Colonic mucosa (tissue), 4 donors: ENCODE measurements around the gene ZYG11A. TPM values are rescaled to one million over a fixed set of nuclear protein-coding genes. Genes with fewer than 3 reads are reported as not detected.

Experiments used
- DNase-seq: peaks from one replicate; pipeline ENCODE4 v3.0.0-alpha.2; 2020
- H3K27ac ChIP-seq: fragments of 200-600 bp; one replicate; pipeline ENCODE4 v1.8.0; 2021
- H3K27me3 ChIP-seq: fragments of 200-600 bp; one replicate; pipeline ENCODE4 v1.8.0; 2021
- H3K36me3 ChIP-seq: fragments of 200-600 bp; one replicate; pipeline ENCODE4 v1.8.0; 2021
- H3K4me1 ChIP-seq: fragments of 200-600 bp; one replicate; pipeline ENCODE4 v1.8.0; 2021; ENCODE audit warnings: mild to moderate bottlenecking
- H3K4me3 ChIP-seq: fragments of 200-600 bp; one replicate; pipeline ENCODE4 v1.8.0; 2021
- H3K9ac ChIP-seq, 2 donors: one replicate each; pipeline ENCODE4 v1.7.0; 2013; ENCODE audit warnings: control low read depth in 2 of 2, low read depth in 2 of 2, low read length in 2 of 2
- H3K9me3 ChIP-seq: fragments of 200-600 bp; one replicate; pipeline ENCODE4 v1.8.0; 2021
- intact Hi-C: fragments of 100-400 bp; cut with DNase I; formaldehyde crosslinking; loops from one replicate; pipeline ENCODE4 v1.14.1; 2022
- total RNA-seq, 2 donors: library from RNA; stranded (reverse); fragmentation: NEBNext Ultra II Directional in 1 of 2; extraction: Animal tissue kit (Norgen Biotek cat#: 25700) in 1 of 2; gene quantifications; one replicate each; pipeline ENCODE4 v1.2.1, GENCODE V29; 2021
- TF ChIP-seq, protein P1 (sequence below): fragments of 200-600 bp; IDR thresholded peaks from one replicate; pipeline ENCODE4 v1.8.0; 2022; ENCODE audit warnings: antibody characterized with exemption, mild to moderate bottlenecking
- donor health status: healthy.
- donor health status: DM: no; HTN: no; CAD: no.
- donor health status: DM: no; HTN: no; CAD: no.

The ZYG11A gene
- total RNA-seq, 2 donors from 2014 or later = 0.05 to 0.22 TPM

DNA sequence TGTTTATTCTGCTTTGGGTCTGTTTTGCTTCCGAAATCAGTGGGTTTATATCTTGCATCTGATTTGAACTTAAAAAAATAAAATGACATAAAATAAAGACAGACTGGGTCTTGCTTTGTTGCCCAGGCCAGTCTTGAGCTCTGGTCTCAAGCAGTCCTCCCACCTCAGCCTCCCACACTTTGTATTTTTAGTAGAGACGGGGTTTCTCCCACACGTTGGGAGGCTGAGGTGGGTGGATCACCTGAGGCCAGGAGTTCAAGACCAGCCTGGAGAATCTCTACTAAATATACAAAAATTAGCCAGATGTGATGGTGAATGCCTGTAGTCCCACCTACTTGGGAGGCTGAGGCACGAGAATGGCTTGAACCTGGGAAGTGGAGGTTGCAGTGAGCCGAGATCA is 5.9 kb downstream of the ZYG11A start:
- TF ChIP-seq, protein P1, sequence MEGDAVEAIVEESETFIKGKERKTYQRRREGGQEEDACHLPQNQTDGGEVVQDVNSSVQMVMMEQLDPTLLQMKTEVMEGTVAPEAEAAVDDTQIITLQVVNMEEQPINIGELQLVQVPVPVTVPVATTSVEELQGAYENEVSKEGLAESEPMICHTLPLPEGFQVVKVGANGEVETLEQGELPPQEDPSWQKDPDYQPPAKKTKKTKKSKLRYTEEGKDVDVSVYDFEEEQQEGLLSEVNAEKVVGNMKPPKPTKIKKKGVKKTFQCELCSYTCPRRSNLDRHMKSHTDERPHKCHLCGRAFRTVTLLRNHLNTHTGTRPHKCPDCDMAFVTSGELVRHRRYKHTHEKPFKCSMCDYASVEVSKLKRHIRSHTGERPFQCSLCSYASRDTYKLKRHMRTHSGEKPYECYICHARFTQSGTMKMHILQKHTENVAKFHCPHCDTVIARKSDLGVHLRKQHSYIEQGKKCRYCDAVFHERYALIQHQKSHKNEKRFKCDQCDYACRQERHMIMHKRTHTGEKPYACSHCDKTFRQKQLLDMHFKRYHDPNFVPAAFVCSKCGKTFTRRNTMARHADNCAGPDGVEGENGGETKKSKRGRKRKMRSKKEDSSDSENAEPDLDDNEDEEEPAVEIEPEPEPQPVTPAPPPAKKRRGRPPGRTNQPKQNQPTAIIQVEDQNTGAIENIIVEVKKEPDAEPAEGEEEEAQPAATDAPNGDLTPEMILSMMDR = no peak
- H3K4me1 ChIP-seq = no peaks in the 10 kb centered on the region
- no peaks in the 10 kb centered on the region for H3K9me3 ChIP-seq
- H3K27me3 ChIP-seq = peaks cover 7% of the 10 kb centered on the region
- no peak overlapping the region for H3K27ac ChIP-seq
- no peak overlapping the region for H3K9ac ChIP-seq
- intact Hi-C loops = no loop called here
- no peak for DNase-seq
- H3K4me3 ChIP-seq = no peak overlapping the region
- H3K36me3 ChIP-seq = no peaks in the 10 kb centered on the region

DNA sequence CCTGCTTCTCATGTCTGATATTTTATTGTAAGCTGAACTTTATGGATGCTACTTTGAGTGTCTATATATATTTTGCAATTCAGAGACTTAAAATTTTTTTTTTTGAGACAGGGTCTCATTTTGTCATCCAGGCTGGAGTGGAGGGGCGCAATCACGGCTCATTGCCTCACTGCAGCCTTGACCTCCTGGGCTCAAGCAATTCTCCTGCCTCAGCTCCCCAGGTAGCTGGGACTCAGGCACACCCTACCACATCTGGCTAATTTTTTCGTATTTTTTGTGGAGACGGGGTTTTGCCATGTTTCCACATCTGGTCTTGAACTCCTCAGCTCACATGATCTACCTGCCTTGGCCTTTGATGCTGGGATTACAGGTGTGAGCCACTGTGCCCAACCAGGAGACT is 8.4 kb downstream of the ZYG11A start:
- intact Hi-C loops = no loop called here
- no peak for DNase-seq
- Histone ChIP-seq H3K36me3 (no peaks in the 10 kb centered on the region), H3K27me3 (no peaks in the 10 kb centered on the region), H3K4me1 (no peaks in the 10 kb centered on the region), H3K27ac (no peak overlapping the region), H3K4me3 (no peak overlapping the region), H3K9ac (no peak overlapping the region), H3K9me3 (no peaks in the 10 kb centered on the region)
- TF ChIP-seq, protein P1 = no peak

DNA sequence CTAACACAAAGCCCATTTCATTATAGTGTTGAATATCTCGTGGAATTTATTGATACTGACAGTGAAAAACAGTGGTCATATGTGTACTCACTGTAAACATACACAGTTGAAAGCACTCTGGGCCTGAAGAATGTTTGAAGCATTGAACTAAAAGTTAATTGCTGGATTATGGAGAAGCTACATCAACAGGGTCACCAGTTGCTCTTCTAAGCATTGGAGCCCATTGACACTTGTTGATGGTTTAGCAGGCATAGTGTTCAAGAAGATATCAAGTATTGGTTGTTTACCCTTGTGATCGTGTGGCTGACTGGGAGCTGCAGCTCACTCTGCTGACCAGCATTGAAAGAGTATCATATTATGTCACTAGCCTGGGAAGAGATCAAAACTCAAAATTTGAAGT is 10.3 kb downstream of the ZYG11A start:
- Histone ChIP-seq H3K9me3 (no peaks in the 10 kb centered on the region), H3K9ac (no peak overlapping the region), H3K36me3 (no peaks in the 10 kb centered on the region), H3K27me3 (no peaks in the 10 kb centered on the region), H3K4me1 (no peaks in the 10 kb centered on the region), H3K27ac (no peak overlapping the region), H3K4me3 (no peak overlapping the region)
- intact Hi-C loops = no loop called here
- DNase-seq = no peak
- TF ChIP-seq, protein P1 = no peak

DNA sequence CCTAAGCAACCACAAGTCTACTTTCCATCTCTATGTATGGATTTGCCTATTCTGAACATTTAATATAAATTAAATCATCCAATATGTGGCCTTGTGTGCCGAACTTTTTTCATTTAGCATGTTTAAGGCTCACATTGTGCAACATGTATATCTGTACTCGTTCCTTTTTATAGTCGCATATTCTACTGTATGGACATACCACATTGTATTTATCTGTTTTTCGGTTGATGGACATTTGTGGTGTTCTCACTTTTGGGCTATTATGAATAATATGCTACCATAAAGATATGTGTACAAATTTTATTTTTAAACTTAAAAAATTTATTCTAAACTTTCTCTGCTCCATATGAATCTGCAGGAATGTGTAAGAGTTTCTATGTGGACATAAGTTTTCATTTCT is 13.0 kb downstream of the ZYG11A start:
- TF ChIP-seq, protein P1 = no peak
- no peak overlapping the region for H3K9ac ChIP-seq
- intact Hi-C loops = no loop called here

DNA sequence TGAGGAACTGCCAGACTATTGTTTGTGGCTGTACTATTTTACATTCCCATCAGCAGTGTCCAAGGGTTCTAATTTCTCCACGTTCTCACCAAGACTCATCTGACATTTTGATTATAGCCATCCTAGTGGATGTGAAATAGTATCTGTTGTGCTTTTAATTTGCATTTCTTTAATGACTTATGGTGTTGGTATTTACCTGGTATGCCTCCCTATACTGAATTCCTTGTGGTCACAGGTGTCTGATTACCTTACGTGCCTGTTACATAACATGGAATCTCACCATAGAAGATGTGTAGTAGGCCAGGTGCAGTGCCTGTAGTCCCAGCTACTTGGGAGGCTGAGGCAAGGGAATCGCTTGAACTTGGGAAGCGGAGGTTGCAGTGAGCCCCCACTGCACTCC is 13.5 kb downstream of the ZYG11A start:
- Histone ChIP-seq H3K9me3 (no peaks in the 10 kb centered on the region), H3K4me1 (no peaks in the 10 kb centered on the region), H3K27me3 (no peaks in the 10 kb centered on the region), H3K4me3 (no peak overlapping the region), H3K27ac (no peak overlapping the region), H3K9ac (no peak overlapping the region), H3K36me3 (no peaks in the 10 kb centered on the region)
- DNase-seq = no peak
- TF ChIP-seq, protein P1 = no peak
- intact Hi-C loops = no loop called here

More for the DNA sequence above, 13.0 kb downstream of the ZYG11A start:
- no peak overlapping the region for H3K27ac ChIP-seq
- no peaks in the 10 kb centered on the region for H3K27me3 ChIP-seq
- DNase-seq = no peak
- H3K9me3 ChIP-seq = no peaks in the 10 kb centered on the region
- no peaks in the 10 kb centered on the region for H3K4me1 ChIP-seq
- H3K36me3 ChIP-seq = no peaks in the 10 kb centered on the region
- H3K4me3 ChIP-seq = no peak overlapping the region

DNA sequence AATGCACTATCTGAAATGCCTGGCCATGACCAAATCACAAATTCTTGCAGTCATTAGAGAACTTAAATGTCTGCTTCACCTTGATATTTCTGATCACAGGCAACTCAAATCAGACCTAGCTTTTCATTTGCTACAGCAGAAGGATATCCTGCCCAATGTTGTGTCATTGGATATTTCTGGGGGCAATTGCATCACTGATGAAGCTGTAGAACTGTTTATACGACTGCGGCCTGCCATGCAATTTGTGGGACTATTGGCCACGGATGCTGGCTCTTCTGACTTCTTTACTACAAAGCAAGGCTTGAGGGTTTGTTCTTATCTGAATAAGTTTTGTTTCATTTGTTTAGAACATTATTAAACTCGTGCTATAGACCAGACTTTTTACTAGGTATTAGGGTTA is 14.9 kb downstream of the ZYG11A start:
- no peaks in the 10 kb centered on the region for H3K4me1 ChIP-seq
- no peak overlapping the region for H3K9ac ChIP-seq
- no peaks in the 10 kb centered on the region for H3K9me3 ChIP-seq
- no peak overlapping the region for H3K4me3 ChIP-seq
- no peak for DNase-seq
- no peaks in the 10 kb centered on the region for H3K36me3 ChIP-seq
- intact Hi-C loops = no loop called here
- TF ChIP-seq, protein P1 = no peak
- no peaks in the 10 kb centered on the region for H3K27me3 ChIP-seq
- H3K27ac ChIP-seq = no peak overlapping the region
